ENCODE results near the gene SYN1. TPM values are rescaled to one million over a fixed set of nuclear protein-coding genes. Genes with fewer than 3 reads are reported as not detected.

The SYN1 gene
- total and polyA plus RNA-seq, 12 donors: 0.12 to 16.5 (median 3.8) TPM; not detected in 1

DNA sequence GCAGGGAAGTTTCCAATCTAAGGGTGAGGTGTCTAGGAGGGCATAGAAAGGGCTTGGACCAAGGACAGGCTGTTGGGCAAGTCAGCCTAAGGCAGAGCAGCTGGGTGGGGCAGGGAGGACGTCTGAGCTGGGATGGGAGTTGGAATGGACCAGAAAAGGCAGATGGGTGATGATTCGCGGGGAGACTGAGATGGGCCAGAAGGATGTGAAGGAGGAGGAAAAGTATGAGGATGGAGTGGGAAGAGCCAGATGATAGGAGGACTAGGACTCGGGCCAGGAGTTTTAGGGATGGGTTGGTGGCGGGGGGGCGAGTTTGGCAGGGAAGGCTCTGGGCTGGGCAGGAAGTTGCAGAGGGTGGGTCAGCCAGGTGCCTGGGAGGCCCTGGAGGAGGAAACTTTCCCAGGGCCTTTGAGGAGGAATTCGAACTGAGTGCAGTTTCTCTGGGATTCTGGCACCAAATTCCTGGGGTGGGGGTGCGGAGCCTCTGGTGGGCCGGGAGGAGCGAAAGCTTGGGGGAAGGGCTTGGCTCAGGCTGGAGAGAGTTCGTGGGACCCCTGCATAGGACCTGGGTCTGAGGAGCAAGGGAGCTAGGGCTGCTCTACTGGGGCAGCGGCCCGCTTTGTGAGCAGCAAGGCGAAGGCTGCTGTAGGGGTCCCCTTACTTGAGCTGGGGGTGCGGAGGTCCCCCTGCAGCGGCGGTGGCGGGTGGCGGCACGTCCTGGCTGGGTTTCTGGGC lies 46.1 kb downstream of the SYN1 start:
- peaks cover 0 to 5% of the 10 kb centered on the region in 2 donors for H3K4me1 ChIP-seq (replicated peaks in 1 of 2)
- no peaks in the 10 kb centered on the region for H3K9me3 ChIP-seq (replicated peaks in 1 of 3)
- peak overlapping the region in 2 of 5 donors; percentile 56 to 80 for H3K27ac ChIP-seq
- 33 to 57% (median 46%) methylated on average over 10 to 20 of the region's 20 CpGs for WGBS, 4 donors
- peak in 1 of 7 donors; percentile 41 for DNase-seq
- H3K4me3 ChIP-seq: peak overlapping the region in 1 of 4 donors; percentile 2
- peaks cover 0 to 24% of the 10 kb centered on the region in 2 donors for H3K36me3 ChIP-seq (replicated peaks in 1 of 2)
- H3K27me3 ChIP-seq: no peaks in the 10 kb centered on the region
- TF ChIP-seq, protein P1, sequence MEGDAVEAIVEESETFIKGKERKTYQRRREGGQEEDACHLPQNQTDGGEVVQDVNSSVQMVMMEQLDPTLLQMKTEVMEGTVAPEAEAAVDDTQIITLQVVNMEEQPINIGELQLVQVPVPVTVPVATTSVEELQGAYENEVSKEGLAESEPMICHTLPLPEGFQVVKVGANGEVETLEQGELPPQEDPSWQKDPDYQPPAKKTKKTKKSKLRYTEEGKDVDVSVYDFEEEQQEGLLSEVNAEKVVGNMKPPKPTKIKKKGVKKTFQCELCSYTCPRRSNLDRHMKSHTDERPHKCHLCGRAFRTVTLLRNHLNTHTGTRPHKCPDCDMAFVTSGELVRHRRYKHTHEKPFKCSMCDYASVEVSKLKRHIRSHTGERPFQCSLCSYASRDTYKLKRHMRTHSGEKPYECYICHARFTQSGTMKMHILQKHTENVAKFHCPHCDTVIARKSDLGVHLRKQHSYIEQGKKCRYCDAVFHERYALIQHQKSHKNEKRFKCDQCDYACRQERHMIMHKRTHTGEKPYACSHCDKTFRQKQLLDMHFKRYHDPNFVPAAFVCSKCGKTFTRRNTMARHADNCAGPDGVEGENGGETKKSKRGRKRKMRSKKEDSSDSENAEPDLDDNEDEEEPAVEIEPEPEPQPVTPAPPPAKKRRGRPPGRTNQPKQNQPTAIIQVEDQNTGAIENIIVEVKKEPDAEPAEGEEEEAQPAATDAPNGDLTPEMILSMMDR (IDR thresholded peaks at IDR 0.05): no peak
- no peak for TF ChIP-seq POLR2A (IDR thresholded peaks at IDR 0.05)
- intact Hi-C loops (cut with DNase I): no loop called here

DNA sequence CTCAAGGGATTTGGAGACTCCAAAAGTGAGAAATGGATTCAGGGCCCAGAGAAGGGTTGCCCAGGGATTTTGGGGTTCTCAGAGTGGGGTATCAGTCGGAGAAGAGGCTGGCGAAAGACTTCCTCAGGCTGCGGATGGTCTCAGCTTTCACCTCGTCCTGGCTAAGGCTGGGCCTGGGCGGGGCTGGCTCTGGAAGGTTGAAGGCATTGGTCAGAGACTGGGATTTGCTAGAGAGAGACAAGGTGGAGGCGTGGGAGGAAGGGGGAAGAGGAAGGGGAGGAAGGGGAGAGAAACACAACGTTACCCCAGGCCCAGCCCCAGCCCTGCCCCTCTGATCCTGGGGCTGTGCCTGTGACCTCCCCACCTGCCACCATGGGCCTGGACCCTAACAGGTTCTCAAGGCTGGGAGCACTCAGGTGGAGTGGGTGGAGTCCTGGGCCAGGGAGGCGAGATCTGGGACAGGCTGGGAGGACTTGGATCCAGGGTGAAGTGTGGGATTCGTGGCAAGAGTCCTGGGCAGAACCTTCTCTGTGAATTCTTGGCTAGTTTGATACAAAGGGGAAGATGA lies 46.8 kb downstream of the SYN1 start:
- Histone ChIP-seq H3K9me3 (replicated peaks in 1 of 3) (no peaks in the 10 kb centered on the region), H3K36me3 (replicated peaks in 1 of 2) (peaks cover 0 to 30% of the 10 kb centered on the region in 2 donors), H3K27ac (peak overlapping the region in 1 of 5 donors; percentile 63), H3K27me3 (no peaks in the 10 kb centered on the region), H3K4me3 (no peak overlapping the region), H3K4me1 (replicated peaks in 1 of 2) (peaks cover 0 to 5% of the 10 kb centered on the region in 2 donors)
- no peak for DNase-seq
- TF ChIP-seq, protein P1 (IDR thresholded peaks at IDR 0.05): no peak
- TF ChIP-seq POLR2A (IDR thresholded peaks at IDR 0.05): no peak
- WGBS, 4 donors: 67 to 81% (median 71%) methylated on average over 6 to 9 of the region's 9 CpGs
- intact Hi-C loops (cut with DNase I): no loop called here

- H3K27me3 ChIP-seq: no peaks in the 10 kb centered on the region
- peaks cover 0 to 5% of the 10 kb centered on the region in 2 donors for H3K4me1 ChIP-seq (replicated peaks in 1 of 2)
- DNase-seq: no peak
- no peak for TF ChIP-seq POLR2A (IDR thresholded peaks at IDR 0.05)
- TF ChIP-seq, protein P1 (IDR thresholded peaks at IDR 0.05): no peak
- no peak overlapping the region for H3K27ac ChIP-seq
- peaks cover 0 to 39% of the 10 kb centered on the region in 2 donors for H3K36me3 ChIP-seq (replicated peaks in 1 of 2)
- 87 to 94% (median 92%) methylated on average over 13 of the region's 13 CpGs for WGBS, 4 donors
- intact Hi-C loops (cut with DNase I): no loop called here
- H3K4me3 ChIP-seq: no peak overlapping the region
- no peaks in the 10 kb centered on the region for H3K9me3 ChIP-seq (replicated peaks in 1 of 3)
Observed at GRCh38 chrX:47571896-47572295, 47.8 kb downstream of the SYN1 start.

DNA sequence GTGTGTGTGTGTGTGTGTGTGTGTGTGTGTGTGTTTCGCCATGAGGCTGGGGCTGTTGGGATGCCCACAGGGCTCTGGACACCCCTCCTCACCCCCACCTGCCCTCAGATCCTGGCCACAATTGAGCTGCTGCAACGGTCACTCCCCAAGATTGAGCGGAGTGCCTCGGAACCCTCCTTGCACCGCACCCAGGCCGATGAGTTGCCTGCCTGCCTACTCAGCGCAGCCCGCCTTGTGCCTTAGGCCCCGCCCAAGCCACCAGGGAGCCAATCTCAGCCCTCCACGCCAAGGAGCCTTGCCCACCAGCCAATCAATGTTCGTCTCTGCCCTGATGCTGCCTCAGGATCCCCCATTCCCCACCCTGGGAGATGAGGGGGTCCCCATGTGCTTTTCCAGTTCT lies 48.4 kb downstream of the SYN1 start:
- DNase-seq: no peak
- Histone ChIP-seq H3K36me3 (replicated peaks in 1 of 2) (peaks cover 0 to 43% of the 10 kb centered on the region in 2 donors), H3K4me3 (no peak overlapping the region)

More for the DNA sequence above, 48.4 kb downstream of the SYN1 start:
- intact Hi-C loops (cut with DNase I): no loop called here
- TF ChIP-seq, protein P1 (IDR thresholded peaks at IDR 0.05): no peak
- TF ChIP-seq POLR2A (IDR thresholded peaks at IDR 0.05): no peak
- WGBS, 4 donors: 79 to 100% (median 92%) methylated on average over 1 to 11 of the region's 11 CpGs
- Histone ChIP-seq H3K9me3 (replicated peaks in 1 of 3) (no peaks in the 10 kb centered on the region), H3K4me1 (replicated peaks in 1 of 2) (peaks cover 0 to 5% of the 10 kb centered on the region in 2 donors), H3K27ac (no peak overlapping the region), H3K27me3 (no peaks in the 10 kb centered on the region)
